HCT116 (cell line): ENCODE data around the gene DDX52. TPM values are rescaled to one million over a fixed set of nuclear protein-coding genes. Genes with fewer than 3 reads are reported as not detected.

ENCODE experiments used
- ATAC-seq: fragments of 200-7000 bp; cut with Tn5 transposase; 2 replicates; pipeline ENCODE4 v1.9.1; 2020; ENCODE audit warnings: mild to moderate bottlenecking, moderate library complexity
- BruUV-seq: library from RNA; stranded (reverse); fragments of 400-500 nt; replicated peaks from 2 replicates; lab custom pipeline; 2021; lab: Mats Ljungman, UMichigan
- CTCF ChIA-PET: fragments of 300-600 bp; sonication (Branson Sonifier 250); formaldehyde crosslinking; loops from one replicate; lab custom pipeline; 2021; ENCODE audit warnings: antibody characterized with exemption; lab: Charles Lee
- POLR2A ChIA-PET: fragments of 300-600, 350-600 bp; sonication (Branson Sonifier 250); formaldehyde crosslinking; loops from one replicate; lab custom pipeline; 2021; ENCODE audit warnings: antibody characterized with exemption; lab: Charles Lee
- RAD21 ChIA-PET, 2 experiments: fragments of 300-600 bp; sonication (Branson Sonifier 250); formaldehyde crosslinking; loops; one replicate each; lab custom pipeline; 2023; ENCODE audit warnings: low total read pairs in 2 of 2; ENCODE audit not compliant: uncharacterized antibody in 2 of 2, unreplicated experiment in 2 of 2, low non-redundant PET in 1 of 2; lab: Charles Lee
- DNase-seq: peaks from one replicate; pipeline ENCODE4 v3.0.0-alpha.2; 2010; ENCODE audit warnings: low read depth, low spot score
- H2AFZ ChIP-seq: fragments of 200-600 bp; shearing (Covaris generic), sonication (generic); 2 replicates; pipeline ENCODE4 v1.6.1; 2017; ENCODE audit warnings: low read depth, mixed run types, mixed read lengths, antibody characterized with exemption, low read length; ENCODE audit not compliant: poor library complexity, severe bottlenecking
- H3K27ac ChIP-seq: 2 replicates; pipeline ENCODE4 v1.5.1; 2012; ENCODE audit warnings: low read depth, low read length
- H3K27me3 ChIP-seq: fragments of 200-600 bp; sonication (generic); 2 replicates; pipeline ENCODE4 v1.6.1; 2016; ENCODE audit warnings: mixed run types, low read length, mixed read lengths; ENCODE audit not compliant: insufficient read depth
- H3K36me3 ChIP-seq, 2 experiments: fragments of 200-500 bp in 1 of 2; fragments of 200-600 bp in 1 of 2; sonication (Bioruptor generic) in 1 of 2; sonication (generic) in 1 of 2; 2 replicates each; pipeline versions ENCODE4 v1.5.1 to v1.6.1; 2014 to 2016; ENCODE audit warnings: low read length in 2 of 2, inconsistent platforms in 1 of 2, mixed read lengths in 1 of 2, mixed run types in 1 of 2; ENCODE audit not compliant: insufficient read depth in 2 of 2, control insufficient read depth in 1 of 2
- H3K4me1 ChIP-seq, 2 experiments: fragments of 200-600 bp in 1 of 2; sonication (generic) in 1 of 2; 2 replicates each; pipeline versions ENCODE4 v1.5.1 to v1.6.1; 2012 to 2017; ENCODE audit warnings: low read length in 2 of 2, inconsistent platforms in 1 of 2, mild to moderate bottlenecking in 1 of 2, mixed read lengths in 1 of 2, mixed run types in 1 of 2, moderate library complexity in 1 of 2; ENCODE audit not compliant: insufficient read depth in 2 of 2, control insufficient read depth in 1 of 2
- H3K4me2 ChIP-seq: fragments of 200-600 bp; sonication (generic); 2 replicates; pipeline ENCODE4 v1.6.1; 2017; ENCODE audit warnings: mixed run types, low read length, mixed read lengths
- H3K4me3 ChIP-seq, 2 experiments: fragments of 200-600 bp in 1 of 2; sonication (generic) in 1 of 2; replicated peaks in 1 of 2; 2 replicates each; pipeline ENCODE4 v1.5.1; 2011 to 2016; ENCODE audit warnings: low read length in 2 of 2, control low read depth in 1 of 2, low read depth in 1 of 2, mild to moderate bottlenecking in 1 of 2, mixed read lengths in 1 of 2, mixed run types in 1 of 2
- H3K79me2 ChIP-seq: fragments of 200-600 bp; sonication (generic); 2 replicates; pipeline ENCODE4 v1.6.1; 2017; ENCODE audit warnings: mild to moderate bottlenecking, mixed run types, low read length, moderate library complexity, mixed read lengths; ENCODE audit not compliant: insufficient read depth
- H3K9ac ChIP-seq: fragments of 200-600 bp; sonication (generic); 2 replicates; pipeline ENCODE4 v1.6.1; 2016; ENCODE audit warnings: low read length, mixed read lengths
- H3K9me2 ChIP-seq: fragments of 200-600 bp; sonication (generic), shearing (Covaris generic); 2 replicates; pipeline ENCODE4 v1.6.1; 2017; ENCODE audit warnings: mixed run types, mild to moderate bottlenecking, moderate library complexity; ENCODE audit not compliant: insufficient read depth
- H3K9me3 ChIP-seq, 2 experiments: fragments of 200-500 bp in 1 of 2; fragments of 200-600 bp in 1 of 2; sonication (Bioruptor generic) in 1 of 2; sonication (generic) in 1 of 2; 2 replicates each; pipeline ENCODE4 v1.6.1; 2014 to 2017; ENCODE audit warnings: low read length in 2 of 2, mixed read lengths in 2 of 2, inconsistent platforms in 1 of 2, low read depth in 1 of 2, mild to moderate bottlenecking in 1 of 2, mixed run types in 1 of 2, moderate library complexity in 1 of 2; ENCODE audit not compliant: control insufficient read depth in 1 of 2, insufficient read depth in 1 of 2
- H4K20me1 ChIP-seq: fragments of 200-600 bp; sonication (generic), shearing (Covaris generic); 2 replicates; pipeline ENCODE4 v1.6.1; 2017; ENCODE audit warnings: mixed run types, mild to moderate bottlenecking, moderate library complexity; ENCODE audit not compliant: insufficient read depth
- CEBPB ChIP-seq: IDR thresholded peaks from 2 replicates; pipeline ENCODE4 v1.6.1; 2012; ENCODE audit warnings: low read depth
- EGR1 ChIP-seq: IDR thresholded peaks from 2 replicates; pipeline ENCODE4 v1.6.1; 2012; ENCODE audit warnings: low read depth
- ELF1 ChIP-seq: IDR thresholded peaks from 2 replicates; pipeline ENCODE4 v1.6.1; 2012; ENCODE audit warnings: low read depth, borderline replicate concordance
- JUND ChIP-seq: IDR thresholded peaks from 2 replicates; pipeline ENCODE4 v1.6.1; 2012
- POLR2AphosphoS5 ChIP-seq: IDR thresholded peaks from 2 replicates; pipeline ENCODE4 v1.6.1; 2011; ENCODE audit warnings: mild to moderate bottlenecking, low read depth, low read length, moderate library complexity
- RAD21 ChIP-seq: IDR thresholded peaks from 2 replicates; pipeline ENCODE4 v1.6.1; 2012; ENCODE audit warnings: low read depth, mild to moderate bottlenecking
- SP1 ChIP-seq: IDR thresholded peaks from 2 replicates; pipeline ENCODE4 v1.6.1; 2012; ENCODE audit warnings: low read depth
- SRF ChIP-seq: IDR thresholded peaks from 2 replicates; pipeline ENCODE4 v1.6.1; 2012; ENCODE audit warnings: low read depth
- intact Hi-C: fragments of 100-400 bp; cut with micrococcal nuclease; formaldehyde crosslinking; loops from 2 replicates; pipeline ENCODE4 v1.10.0; 2022
- total RNA-seq: library from RNA; stranded (reverse); gene quantifications from one replicate; pipeline ENCODE4 v1.2.1, GENCODE V29; 2021; ENCODE audit not compliant: unreplicated experiment
- TF ChIP-seq, protein P1 (sequence below): IDR thresholded peaks from 2 replicates; pipeline ENCODE4 v1.6.1; 2012; ENCODE audit warnings: low read depth
- TF ChIP-seq, protein P2 (sequence below), 3 experiments: fragments of 200-600 bp in 1 of 3; sonication (generic) in 1 of 3; IDR thresholded peaks in 2 of 3; conservative IDR thresholded peaks in 1 of 3; 2 replicates each; pipeline ENCODE4 v1.5.1; 2012 to 2017; ENCODE audit warnings: low read depth in 2 of 3, low read length in 2 of 3, antibody characterized with exemption in 1 of 3, borderline replicate concordance in 1 of 3, control low read depth in 1 of 3, mild to moderate bottlenecking in 1 of 3, mixed read lengths in 1 of 3, mixed run types in 1 of 3, moderate library complexity in 1 of 3; ENCODE audit not compliant: insufficient read depth in 1 of 3
- TF ChIP-seq, protein P3 (sequence below): IDR thresholded peaks from 2 replicates; pipeline ENCODE4 v1.6.1; 2012
- TF ChIP-seq, protein P4 (sequence below): IDR thresholded peaks from 2 replicates; pipeline ENCODE4 v1.6.1; 2012

DDX52 gene
- total RNA-seq, 1 experiment from 2014 or later = 45.4 TPM

DNA sequence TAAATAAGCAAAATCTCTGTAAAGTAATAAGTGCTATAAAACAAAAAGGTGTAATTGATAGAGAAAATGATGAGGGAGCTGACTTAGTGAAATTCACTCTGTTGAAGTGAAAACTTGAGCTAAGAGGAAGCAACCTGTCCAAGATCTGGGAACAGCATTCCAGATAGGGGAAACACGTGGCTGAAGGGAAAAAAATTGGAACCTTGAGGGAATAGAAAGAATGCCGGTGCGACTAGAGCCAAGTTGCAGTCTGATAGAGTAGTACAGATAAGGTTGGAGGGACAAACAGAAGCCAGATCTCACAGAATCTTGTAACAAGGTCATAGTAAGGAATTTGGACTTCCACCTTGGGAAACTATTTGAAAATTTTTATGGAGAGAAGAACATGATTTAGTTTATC lies 623 bp upstream of the DDX52 start:
- Histone ChIP-seq H3K4me3 (peak overlapping the region; percentile 69 to 90), H3K27me3 (peaks cover 22% of the 10 kb centered on the region; the same call in 1 of the 2 replicates), H3K9me3 (no peaks in the 10 kb centered on the region), H3K9ac (peak overlapping the region; percentile 80), H4K20me1 (no peaks in the 10 kb centered on the region), H3K79me2 (peaks cover 41% of the 10 kb centered on the region), H3K4me1 (peaks cover 5 to 12% of the 10 kb centered on the region in 2 experiments; a peak in 3 of 4 replicates), H3K36me3 (peaks cover 7 to 10% of the 10 kb centered on the region in 2 experiments; a peak in 3 of 4 replicates), H3K27ac (no peak overlapping the region), H2AFZ (peak overlapping the region; percentile 97), H3K4me2 (peak overlapping the region; percentile 74), H3K9me2 (no peaks in the 10 kb centered on the region)
- ATAC-seq = no peak
- intact Hi-C loops = no loop called here
- BruUV-seq = no TSS peak
- ChIA-PET POLR2A (interaction anchor here (2.0 kb wide), 1 partner anchor 35 kb away, joined by 6 read pairs; the partner anchor contains the start of gene SYNRG), CTCF (no interaction called here), RAD21 (no interaction called here)
- TF ChIP-seq, protein P1, sequence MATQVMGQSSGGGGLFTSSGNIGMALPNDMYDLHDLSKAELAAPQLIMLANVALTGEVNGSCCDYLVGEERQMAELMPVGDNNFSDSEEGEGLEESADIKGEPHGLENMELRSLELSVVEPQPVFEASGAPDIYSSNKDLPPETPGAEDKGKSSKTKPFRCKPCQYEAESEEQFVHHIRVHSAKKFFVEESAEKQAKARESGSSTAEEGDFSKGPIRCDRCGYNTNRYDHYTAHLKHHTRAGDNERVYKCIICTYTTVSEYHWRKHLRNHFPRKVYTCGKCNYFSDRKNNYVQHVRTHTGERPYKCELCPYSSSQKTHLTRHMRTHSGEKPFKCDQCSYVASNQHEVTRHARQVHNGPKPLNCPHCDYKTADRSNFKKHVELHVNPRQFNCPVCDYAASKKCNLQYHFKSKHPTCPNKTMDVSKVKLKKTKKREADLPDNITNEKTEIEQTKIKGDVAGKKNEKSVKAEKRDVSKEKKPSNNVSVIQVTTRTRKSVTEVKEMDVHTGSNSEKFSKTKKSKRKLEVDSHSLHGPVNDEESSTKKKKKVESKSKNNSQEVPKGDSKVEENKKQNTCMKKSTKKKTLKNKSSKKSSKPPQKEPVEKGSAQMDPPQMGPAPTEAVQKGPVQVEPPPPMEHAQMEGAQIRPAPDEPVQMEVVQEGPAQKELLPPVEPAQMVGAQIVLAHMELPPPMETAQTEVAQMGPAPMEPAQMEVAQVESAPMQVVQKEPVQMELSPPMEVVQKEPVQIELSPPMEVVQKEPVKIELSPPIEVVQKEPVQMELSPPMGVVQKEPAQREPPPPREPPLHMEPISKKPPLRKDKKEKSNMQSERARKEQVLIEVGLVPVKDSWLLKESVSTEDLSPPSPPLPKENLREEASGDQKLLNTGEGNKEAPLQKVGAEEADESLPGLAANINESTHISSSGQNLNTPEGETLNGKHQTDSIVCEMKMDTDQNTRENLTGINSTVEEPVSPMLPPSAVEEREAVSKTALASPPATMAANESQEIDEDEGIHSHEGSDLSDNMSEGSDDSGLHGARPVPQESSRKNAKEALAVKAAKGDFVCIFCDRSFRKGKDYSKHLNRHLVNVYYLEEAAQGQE = no peak
- TF ChIP-seq CEBPB (no peak), SRF (no peak), JUND (no peak), POLR2AphosphoS5 (no peak), RAD21 (no peak), SP1 (no peak), EGR1 (no peak), ELF1 (no peak)
- TF ChIP-seq, protein P2, sequence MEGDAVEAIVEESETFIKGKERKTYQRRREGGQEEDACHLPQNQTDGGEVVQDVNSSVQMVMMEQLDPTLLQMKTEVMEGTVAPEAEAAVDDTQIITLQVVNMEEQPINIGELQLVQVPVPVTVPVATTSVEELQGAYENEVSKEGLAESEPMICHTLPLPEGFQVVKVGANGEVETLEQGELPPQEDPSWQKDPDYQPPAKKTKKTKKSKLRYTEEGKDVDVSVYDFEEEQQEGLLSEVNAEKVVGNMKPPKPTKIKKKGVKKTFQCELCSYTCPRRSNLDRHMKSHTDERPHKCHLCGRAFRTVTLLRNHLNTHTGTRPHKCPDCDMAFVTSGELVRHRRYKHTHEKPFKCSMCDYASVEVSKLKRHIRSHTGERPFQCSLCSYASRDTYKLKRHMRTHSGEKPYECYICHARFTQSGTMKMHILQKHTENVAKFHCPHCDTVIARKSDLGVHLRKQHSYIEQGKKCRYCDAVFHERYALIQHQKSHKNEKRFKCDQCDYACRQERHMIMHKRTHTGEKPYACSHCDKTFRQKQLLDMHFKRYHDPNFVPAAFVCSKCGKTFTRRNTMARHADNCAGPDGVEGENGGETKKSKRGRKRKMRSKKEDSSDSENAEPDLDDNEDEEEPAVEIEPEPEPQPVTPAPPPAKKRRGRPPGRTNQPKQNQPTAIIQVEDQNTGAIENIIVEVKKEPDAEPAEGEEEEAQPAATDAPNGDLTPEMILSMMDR (IDR thresholded peaks at IDR 0.05 in 2 of 3, conservative IDR thresholded peaks at IDR 0.05 in 1 of 3; ENCODE audit: borderline replicate concordance in 1 of 3, insufficient read depth in 1 of 3, low read depth in 2 of 3, low read length in 2 of 3) = no peak
- TF ChIP-seq, protein P3, sequence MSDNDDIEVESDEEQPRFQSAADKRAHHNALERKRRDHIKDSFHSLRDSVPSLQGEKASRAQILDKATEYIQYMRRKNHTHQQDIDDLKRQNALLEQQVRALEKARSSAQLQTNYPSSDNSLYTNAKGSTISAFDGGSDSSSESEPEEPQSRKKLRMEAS = no peak
- TF ChIP-seq, protein P4, sequence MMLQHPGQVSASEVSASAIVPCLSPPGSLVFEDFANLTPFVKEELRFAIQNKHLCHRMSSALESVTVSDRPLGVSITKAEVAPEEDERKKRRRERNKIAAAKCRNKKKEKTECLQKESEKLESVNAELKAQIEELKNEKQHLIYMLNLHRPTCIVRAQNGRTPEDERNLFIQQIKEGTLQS = no peak
- no peak for DNase-seq
